ENCODE data around the gene USP32.
"Not testable (repeated sequence)": the region's sequence is repeated elsewhere in the genome, so short reads cannot be mapped to it uniquely, and the experiment has no call there.

USP32 gene

DNA sequence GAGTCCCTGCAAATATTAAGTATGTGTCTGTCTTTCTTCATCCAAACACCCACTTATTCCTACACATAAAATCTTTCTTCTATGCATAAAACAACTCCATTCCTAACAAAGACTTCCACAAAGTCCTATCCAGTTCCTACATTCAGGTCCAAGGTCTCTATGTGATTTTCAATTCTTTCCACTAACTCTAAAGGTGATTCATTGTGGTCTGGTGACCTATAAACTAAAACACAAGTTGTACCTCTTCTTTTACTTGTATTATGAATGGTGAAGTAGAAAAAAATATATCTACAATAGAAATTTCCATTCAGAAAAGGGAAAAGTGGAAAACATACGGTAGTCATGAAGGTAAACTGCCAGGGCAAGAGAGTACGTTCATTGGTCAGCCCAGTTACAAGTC, 56.6 kb downstream of the USP32 start:
- no peak for DNase-seq (ENCODE audit: low read depth in 1 of 2, low spot score in 1 of 2)

DNA sequence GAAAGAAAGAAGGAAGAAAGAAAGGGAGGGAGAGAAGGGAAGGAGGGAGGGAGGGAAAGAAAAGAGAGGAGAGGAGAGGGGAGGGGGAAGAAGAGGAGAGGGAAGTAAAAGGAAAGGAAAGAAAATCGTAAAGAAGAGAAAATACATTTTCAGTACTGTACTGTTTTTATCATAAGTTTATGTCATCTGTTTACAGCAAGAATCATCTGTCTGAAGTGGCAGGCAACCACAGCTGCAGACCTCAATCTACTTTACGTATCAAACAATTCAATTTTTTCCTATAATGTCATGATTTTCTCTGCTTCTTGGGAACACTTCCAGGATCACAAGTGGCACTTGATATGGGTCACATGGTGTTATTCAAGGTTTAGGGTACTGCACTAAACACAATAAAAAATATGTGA, 58.3 kb downstream of the USP32 start:
- DNase-seq (ENCODE audit: low read depth in 1 of 2, low spot score in 1 of 2): no peak

DNA sequence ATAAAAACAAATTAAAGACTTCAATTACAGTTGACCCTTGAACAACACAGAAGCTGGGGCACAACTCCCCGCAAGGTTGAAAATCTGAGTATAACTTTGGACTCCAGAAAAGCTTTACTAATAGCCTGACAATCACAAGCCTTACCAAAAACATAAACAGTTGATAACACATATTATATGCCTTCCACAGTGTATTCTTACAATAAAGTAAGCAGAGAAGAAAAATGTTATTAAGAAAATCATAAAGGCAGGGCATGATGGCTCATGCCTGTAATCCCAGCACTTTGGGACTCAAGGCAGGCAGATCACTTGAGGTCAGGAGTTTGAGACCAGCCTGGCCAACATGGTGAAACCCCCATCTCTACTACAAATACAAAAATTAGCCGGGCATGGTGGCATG, 58.9 kb downstream of the USP32 start:
- not testable (repeated sequence) for DNase-seq (ENCODE audit: low read depth in 1 of 2, low spot score in 1 of 2)

DNA sequence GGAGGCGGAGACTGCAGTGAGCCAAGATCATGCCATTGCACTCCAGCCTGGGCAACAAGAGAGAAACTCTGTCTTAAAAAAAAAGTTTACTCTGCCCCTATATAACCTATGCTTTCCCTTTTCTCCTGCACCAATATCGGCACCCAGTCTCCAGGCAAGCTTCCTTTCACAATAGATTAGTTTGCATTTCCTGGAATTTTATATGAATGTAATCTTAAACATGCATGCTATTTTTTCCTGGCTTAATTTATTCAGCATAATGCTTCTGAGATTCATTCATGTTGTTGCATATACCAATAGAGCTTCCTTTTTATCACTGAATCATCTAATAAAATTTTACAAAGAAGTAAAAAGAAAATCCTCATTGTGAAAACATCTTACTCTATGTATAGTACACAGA, 59.4 kb downstream of the USP32 start:
- DNase-seq (ENCODE audit: low read depth in 1 of 2, low spot score in 1 of 2): no peak

DNA sequence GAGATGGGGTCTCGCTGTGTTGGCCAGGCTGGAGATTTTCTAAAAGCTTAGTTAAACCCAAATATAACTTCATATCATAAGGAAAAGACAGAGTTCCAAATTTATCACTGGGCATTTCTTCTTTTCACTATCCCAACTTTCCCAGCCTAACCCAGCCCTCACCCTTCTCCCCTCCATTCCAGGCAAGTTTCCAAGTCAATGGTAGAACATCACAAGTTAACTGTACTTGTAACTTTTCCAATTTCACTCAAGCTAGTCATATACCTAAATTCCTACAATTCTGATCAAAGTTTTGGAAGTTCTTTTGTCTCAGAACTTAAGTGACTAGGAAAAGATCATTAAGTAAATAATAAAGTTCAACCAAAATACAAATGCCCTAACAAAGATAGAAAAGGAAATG, 61.2 kb downstream of the USP32 start:
- no peak for DNase-seq (ENCODE audit: low read depth in 1 of 2, low spot score in 1 of 2)

DNA sequence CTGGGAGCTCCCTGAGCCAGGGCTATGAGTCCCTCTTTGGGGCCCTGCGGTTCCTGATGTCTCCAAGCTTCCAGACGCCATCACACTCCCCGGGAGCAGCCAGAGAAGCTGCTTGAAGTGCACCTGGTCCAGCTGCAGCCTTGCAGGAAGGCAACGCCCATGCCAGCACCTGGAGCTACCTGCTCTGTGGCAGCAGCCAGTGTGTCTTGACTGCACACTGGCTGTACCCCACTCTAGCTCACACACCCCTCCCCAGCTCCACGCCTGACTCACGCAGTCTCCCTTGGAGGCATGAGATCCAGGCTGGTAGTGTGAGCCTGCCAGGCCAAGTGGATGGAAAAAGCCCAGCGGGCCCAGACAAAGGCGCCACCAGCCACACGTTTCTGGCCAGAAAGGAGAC, 63.3 kb downstream of the USP32 start:
- no peak for DNase-seq (ENCODE audit: low read depth in 1 of 2, low spot score in 1 of 2)

DNA sequence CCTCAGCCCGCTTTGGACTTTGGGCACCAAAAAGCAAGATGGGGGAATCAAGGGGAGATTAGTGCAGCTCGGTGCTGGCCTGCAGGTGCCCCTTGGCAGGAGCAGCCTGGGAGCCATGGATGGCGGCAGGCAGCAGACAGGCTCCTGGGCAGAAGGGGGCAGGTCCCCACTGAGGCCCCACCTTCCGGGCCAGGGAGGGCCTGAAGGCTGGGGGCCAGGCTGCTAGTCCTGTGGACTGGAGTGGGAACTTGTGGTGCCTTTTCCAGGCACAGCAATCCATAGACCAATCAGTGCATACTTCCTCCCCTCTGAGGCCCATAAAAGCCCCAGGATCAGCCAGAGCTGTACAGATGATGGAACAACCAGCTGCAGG, 64.0 kb downstream of the USP32 start:
- no peak for DNase-seq (ENCODE audit: low read depth in 1 of 2, low spot score in 1 of 2)

DNA sequence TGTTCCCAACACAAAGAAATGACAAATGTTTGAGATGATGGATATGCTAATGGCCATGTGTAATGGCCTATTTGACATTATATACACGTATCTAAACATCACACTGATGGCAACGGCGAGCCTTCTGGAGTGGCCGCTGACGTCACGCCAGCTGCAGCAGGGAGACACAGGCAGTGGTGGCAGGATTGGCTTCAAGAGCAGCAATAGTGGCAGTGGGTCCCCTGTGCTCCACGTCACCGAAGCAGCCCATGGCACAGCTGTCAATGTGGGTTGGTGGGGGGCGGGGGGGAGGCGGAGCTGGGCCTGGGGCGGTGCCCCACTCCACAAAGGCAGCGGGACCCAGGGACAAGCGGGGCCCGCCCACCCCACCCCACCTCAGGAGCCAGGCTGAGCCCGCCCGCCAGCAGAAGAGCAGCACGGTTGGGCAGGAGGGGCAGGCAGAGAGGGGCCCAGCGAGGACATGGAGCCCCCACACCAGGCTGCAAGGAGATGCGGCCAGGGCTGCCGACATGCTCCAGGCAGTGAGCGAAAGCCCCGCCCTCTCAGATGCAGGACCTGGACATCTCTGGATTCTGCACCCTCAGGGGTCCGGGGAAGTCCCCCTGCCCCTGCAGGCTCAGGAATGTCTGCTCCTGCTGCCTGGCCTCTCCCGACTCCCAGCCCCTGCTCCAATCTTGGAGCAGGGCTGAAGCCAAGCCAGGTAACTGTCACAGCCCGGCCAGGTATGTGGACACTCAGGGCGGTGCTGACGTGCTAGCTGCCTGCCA, 64.6 kb downstream of the USP32 start:
- no peak for DNase-seq (ENCODE audit: low read depth in 1 of 2, low spot score in 1 of 2)

DNA sequence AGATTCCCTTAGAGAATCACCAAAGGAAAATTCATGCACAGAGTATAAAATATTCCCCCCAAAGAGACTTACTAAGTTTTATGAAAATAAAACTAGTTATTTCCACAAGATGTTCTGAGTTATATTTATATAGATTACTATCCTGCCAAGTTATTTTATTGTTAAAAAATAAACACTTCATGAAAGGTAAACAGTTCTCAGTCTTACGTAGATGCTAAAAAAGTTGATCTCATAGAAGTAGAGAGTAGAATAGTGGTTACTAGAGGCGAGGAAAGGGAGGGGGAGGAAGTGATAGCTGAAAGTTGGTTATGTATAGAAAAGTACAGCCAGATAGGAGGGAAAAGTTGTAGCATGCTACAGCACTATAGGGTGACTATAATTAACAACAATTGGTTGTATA, 65.2 kb downstream of the USP32 start:
- DNase-seq (ENCODE audit: low read depth in 1 of 2, low spot score in 1 of 2): no peak

DNA sequence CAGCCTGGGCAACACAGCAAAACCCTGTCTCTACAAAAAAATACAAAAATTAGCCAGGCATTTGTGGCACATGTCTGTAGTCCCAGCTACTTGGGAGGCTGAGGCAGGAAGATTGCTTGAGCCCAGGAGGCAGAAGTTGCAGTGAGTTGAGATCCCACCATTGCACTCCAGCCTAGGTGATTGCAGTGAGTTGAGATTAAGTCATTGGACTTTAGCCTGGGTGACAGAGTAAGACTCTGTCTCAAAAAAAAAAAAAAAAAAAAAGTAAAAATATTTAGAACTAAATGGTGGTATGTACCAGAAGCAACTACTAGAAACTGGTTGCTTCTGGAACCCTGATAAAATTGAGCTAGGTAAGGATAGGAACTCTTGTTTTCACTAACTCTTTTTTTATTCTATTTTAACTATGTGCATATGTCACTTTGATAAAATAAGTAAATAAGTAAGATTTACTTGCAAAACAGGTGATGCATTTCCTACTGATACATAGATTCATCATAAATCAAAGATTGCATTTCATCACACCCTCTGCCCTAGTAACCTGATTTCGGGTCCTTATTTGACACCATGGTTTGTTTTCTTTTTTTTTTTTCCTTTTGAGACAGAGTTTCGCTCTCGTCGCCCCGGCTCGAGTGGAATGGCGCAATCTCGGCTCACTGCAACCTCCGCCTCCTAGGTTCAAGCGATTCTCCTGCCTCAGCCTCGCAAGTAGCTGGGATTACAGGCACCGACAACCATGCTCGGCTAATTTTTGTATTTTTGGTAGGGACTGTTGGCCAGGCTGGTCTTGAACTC, 66.0 kb downstream of the USP32 start:
- no peak for DNase-seq (ENCODE audit: low read depth in 1 of 2, low spot score in 1 of 2)

DNA sequence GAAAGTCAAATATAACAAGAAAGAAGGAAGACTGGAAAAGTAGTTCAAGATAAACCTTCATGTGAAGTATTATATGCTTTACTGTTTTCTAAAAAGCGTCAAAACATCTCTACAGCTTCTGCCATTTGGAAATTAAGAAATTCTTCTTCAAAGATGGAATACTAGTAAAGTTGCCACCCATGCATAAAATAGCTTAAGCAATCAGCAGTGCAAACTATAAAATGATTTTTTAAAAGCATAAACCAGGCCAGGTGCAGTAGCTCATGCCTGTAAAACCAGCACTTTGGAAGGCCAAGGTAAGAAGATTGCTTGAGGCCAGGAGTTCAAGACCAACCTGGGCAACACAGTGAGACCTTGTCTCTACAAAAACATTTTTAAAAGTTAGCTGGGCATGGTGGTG, 68.2 kb downstream of the USP32 start:
- DNase-seq (ENCODE audit: low read depth in 1 of 2, low spot score in 1 of 2): no peak

DNA sequence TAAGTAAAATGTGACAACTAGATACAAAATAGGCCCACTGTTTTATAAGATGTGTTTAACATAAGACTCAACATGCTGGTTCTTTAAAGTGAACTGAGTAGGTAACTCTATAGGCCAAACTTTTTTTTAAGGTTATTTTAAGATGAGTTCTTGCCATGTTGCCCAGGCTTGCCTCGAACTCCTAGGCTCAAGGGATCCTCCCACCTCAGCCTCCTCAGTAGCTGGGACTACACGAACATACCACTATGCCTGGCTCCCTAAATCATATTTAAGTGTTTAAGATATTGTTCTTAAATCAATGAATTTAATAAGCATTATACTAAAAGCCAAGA, 69.9 kb downstream of the USP32 start:
- no peak for DNase-seq (ENCODE audit: low read depth in 1 of 2, low spot score in 1 of 2)

DNA sequence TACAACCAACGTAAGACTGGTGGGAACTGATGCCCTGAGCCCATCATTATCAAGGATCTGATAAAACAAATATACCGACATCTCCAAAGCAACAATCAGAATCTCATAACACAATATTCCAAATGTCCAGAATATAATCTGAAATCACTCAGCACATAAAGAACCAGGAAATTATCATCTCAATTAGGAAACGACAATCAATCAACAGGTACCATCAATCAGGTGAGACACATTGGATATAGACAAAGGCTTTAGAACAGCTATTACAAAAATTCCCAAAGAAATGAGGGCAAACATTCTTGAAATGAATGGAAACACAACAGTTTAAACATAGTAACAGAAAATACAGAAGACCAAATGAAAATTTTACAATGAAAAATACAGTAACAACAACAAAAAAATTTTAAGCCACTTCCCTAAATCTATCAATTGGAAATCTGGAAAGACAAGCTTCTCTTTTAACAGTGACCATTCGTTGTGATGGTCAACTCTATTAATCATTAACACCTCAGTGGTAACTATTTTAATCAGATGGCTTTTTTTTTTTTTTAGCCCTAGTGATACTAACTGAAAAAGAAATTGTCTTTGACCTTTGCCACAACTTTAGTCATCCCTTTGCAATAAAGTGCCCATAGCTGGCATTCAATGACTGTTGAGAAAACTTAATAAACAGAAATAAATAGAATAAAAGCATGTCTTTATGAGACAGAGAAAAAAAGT, 70.4 kb downstream of the USP32 start:
- DNase-seq (ENCODE audit: low read depth in 1 of 2, low spot score in 1 of 2): no peak

DNA sequence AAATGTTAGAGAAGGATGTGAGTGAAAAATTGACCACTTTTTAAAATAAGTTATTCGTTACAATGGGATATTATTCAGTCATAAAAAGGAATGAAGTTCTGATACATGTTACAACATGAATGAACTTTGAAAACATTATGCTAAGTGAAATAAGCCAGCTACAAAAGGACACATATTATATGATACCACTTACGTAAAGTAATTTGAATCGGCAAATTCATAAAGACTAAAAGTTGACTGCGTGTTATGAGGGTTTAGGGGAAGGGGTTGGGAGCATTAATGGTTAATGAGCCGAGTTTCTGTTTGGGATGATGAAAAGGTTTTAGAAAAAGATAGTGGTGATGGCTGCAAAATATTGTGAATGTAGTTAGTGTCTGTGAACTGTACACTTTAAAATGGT, 73.1 kb downstream of the USP32 start:
- no peak for DNase-seq (ENCODE audit: low read depth in 1 of 2, low spot score in 1 of 2)

DNA sequence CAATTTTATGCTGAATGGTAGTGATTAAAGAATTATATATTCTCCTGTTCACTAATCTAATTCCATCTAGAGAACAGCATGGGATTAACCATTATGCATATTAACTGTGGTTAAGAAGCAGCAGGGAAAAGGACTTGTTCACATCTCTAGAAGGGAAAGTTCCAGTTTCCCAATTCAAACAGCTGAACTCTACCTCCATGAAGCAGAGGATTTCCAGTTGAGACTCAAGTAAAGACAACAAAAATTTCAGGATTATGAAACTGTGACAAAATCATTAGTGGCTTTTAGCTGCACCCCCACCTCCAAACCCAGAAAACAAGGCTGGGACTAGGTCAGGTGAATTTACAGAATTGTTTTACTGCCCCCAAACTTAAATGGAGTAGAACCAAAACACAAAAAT, 73.6 kb downstream of the USP32 start:
- DNase-seq (ENCODE audit: low read depth in 1 of 2, low spot score in 1 of 2): no peak

DNA sequence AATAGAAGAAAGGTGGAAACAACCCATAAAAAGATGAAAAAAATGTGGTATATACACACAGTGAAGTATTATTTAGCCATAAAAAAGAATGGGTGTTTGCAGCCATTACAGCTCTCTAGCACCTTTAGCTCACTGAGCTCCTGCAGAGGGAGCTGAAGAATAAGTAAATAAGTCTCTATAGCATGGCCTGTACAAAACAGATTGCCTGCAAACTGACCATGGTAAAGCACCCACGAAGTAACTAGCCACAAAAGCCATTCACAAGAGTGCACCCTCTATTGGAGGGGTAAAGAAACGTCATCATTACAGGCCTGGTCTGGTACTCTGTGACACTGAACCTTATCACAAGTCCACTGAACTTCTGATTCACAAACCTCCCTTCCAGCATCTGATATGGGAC, 76.3 kb downstream of the USP32 start:
- no peak for DNase-seq (ENCODE audit: low read depth in 1 of 2, low spot score in 1 of 2)

DNA sequence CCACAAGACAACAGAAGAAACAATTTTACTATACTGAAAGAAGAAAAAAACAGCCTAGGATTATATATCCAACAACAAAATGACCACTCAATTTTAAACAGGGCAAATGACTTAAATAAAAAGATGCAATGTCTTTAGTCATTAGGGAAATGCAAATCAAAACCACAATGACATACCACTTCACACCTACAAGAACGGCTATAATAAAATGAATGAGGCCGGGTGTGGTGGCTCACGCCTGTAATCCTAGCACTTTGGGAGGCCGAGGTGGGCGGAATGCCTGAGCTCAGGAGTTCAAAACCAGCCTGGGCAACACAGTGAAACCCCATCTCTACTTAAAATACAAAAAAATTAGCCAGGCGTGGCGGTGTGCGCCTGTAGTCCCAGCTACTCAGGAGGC, 77.0 kb downstream of the USP32 start:
- DNase-seq (ENCODE audit: low read depth in 1 of 2, low spot score in 1 of 2): not testable (repeated sequence)

DNA sequence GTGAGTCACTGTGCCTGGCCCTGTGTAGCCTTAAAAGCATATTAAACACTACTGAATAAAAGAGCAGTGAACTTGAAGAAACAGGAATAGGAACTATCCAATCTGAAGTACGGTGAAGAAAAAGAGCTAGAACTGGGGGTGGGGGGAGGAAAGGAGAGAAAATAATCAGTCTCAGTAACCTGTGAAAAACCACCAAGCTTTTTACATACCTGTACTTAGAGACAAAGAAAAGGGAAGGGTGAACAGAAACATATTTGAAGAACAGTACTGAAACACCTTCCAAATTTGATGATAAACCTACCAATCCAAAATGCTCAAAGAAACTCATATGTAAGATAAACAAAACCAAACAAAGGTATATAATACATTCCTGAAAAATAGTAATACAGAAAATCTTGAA, 77.5 kb downstream of the USP32 start:
- DNase-seq (ENCODE audit: low read depth in 1 of 2, low spot score in 1 of 2): no peak

DNA sequence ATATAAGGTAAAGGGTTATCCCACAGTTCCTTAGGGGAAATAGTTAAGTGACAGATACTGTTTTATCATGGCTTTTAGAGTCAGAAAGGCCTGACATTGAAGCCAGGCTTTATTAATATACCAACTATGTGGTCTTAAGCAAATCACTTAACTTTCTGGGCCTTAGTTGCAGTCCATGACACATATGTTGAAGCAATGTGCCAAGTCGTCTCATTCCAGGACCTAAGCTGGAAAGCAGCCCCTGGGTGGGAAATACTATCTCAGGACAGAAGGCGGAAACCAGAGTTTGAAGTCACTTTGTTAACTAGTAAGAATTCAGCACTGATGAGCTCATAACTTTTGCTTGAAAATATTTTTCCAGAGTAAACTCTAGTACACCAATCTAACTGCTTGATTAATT, 80.0 kb downstream of the USP32 start:
- no peak for DNase-seq (ENCODE audit: low read depth in 1 of 2, low spot score in 1 of 2)

DNA sequence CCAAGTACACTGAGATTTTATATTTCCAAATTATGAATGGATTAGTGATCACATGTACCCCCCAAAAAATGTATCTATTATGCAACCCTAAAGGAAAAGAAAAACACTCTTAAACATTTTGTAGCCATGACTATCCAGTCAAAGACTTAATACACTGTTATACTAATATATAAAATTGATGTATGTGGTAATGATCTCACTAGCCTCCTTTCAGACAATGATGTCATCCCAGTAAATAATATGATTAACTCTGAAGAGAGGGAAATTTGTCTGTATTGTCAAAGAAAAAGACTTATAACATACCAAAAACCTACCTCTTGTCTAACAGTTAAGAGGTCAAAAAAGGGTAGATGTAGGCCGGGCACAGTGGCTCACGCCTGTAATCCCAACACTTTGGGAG, 80.7 kb downstream of the USP32 start:
- no peak for DNase-seq (ENCODE audit: low read depth in 1 of 2, low spot score in 1 of 2)

DNA sequence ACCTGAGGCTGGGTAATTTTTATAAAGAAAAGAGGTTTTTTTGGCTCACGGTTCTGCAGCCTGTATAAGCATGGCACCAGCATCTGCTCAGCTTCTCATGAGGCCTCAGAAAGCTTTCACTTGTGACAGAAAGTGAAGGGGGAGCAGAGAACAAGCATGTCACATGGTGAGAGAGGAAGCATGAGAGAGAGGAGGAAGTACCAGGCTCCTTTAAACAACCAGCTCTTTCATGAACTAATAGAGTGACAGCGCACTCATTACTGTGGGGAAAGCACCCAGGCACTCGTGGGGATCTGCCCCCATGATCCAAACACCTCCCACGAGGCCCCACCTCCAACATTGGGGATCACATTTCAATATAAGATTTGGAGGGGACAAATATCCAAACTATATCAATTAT, 86.8 kb downstream of the USP32 start:
- no peak for DNase-seq (ENCODE audit: low read depth in 1 of 2, low spot score in 1 of 2)

DNA sequence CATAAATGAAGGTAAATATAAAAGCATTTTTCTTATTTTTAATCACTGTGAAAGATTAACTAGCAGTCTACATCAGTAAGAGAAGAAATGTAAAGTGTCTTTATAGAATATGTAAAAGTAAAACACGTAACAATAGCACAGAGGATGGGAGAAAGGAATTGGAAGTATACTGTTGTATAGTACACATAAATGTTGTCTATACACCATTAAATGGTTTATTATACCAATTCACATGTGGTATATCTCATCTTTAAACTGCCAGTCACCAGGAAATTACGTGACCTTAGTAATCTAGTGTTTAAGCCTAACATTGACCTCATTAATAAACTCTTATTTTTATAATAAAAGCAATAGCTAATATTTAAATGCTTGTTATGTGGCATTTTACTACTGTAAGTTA, 87.4 kb downstream of the USP32 start:
- no peak for DNase-seq (ENCODE audit: low read depth in 1 of 2, low spot score in 1 of 2)
